CD4-positive, alpha-beta T cell treated with Interleukin-12 subunit alpha and Interleukin-12 subunit beta, for 1 hour (primary cell): ENCODE measurements around the gene TMEM209.

Source experiments
- DNase-seq: peaks from one replicate; pipeline ENCODE4 v3.0.0-alpha.2; 2020

TMEM209 gene

GRCh38 chr7:130118294-130118693 is 86.9 kb downstream of the TMEM209 start:
- DNase-seq = no peak

GRCh38 chr7:130114776-130115175 is 90.4 kb downstream of the TMEM209 start:
- DNase-seq = no peak
